Measurements from ENCODE around the gene SLC25A21.
"Not testable (repeated sequence)": the region's sequence is repeated elsewhere in the genome, so short reads cannot be mapped to it uniquely, and the experiment has no call there.

Gene SLC25A21

DNA sequence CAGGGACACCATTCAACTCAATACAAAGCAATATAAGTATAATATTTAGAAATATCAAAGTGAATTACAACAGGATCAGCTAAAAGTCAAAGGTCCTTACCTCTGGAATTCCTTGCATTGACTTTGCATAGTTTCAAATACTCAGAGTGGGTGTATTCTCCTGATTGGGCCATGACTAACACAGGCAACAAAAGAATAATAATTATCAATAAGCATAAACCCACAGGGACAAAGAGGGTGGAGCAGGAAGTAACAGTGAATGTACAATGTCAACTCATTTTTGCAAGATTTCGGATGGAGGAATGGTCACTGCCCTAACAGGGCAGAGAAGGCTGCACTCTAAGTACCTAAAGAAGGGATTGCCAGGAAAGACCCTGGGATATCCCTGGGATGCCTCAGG, 303.3 kb downstream of the SLC25A21 start:
- DNase-seq (ENCODE audit: low read depth): no peak

DNA sequence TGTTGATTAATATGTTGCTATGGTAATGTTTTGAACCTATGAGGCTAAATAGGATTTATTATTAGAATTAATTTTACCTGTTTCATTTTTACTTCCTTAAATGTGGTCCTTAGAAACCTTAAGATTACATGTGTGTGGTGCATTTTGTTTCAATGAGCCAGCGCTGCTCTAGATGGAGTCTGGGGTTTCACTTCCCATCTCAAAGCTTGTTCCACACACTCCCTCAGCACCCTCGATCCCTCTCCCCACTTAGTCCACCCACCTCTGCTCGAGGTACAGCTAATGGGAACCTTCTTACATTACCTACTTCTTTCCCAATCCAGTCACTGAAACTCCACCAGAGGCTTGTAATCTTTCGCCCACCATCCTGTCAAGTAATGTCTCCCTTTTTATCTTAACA, 305.5 kb downstream of the SLC25A21 start:
- no peak for DNase-seq (ENCODE audit: low read depth)

DNA sequence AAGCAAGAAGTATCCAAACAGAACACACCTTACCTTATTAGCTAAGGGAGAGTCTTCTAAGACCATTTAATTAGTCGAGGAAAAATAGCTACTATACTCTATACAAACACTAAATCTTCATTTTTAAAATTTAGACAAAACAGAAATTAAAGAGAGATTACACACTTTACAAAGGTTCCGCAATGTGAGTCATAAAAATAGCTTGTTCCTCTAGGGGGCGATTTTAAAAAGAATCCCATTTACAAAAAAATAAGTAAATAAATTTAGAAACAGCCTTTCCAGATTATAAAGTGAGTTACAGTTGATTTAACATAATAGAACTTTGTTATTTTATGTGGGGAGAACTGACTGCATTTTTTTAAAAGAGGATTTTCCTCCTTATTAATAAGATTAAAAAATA, 309.1 kb downstream of the SLC25A21 start:
- DNase-seq (ENCODE audit: low read depth): no peak

DNA sequence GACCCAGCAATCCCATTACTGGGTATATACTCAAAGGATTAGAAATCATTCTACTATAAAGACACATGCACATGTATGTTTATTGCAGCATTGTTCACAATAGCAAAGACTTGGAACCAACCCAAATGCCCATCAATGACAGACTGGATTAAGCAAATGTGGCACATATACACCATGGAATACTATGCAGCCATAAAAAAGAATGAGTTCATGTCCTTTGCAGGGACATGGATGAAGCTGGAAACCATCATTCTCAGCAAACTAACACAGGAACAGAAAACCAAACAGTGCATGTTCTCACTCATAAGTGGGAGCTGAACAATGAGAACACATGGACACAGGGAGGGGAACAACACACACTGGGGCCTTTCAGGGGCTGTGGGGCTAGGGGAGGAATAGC, 310.2 kb downstream of the SLC25A21 start:
- DNase-seq (ENCODE audit: low read depth): not testable (repeated sequence)

DNA sequence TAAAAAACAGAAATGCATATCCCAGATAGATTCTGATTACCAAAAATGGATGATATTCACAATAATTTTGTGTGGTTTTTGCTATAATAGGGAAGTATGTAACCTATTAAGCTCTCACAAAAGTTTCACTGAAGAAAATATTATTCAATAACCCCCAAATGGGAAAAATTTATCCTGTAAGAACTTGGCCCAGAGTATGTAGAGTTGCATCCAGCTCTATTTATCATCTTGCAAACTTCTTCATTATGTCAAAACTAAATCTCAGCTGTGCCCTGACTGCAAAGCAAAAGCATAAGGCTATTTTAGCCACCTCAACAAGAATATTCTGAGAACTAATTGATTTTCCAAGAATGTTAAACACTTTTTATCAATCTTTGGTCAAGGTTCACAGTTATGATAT, 311.6 kb downstream of the SLC25A21 start:
- DNase-seq (ENCODE audit: low read depth): no peak

DNA sequence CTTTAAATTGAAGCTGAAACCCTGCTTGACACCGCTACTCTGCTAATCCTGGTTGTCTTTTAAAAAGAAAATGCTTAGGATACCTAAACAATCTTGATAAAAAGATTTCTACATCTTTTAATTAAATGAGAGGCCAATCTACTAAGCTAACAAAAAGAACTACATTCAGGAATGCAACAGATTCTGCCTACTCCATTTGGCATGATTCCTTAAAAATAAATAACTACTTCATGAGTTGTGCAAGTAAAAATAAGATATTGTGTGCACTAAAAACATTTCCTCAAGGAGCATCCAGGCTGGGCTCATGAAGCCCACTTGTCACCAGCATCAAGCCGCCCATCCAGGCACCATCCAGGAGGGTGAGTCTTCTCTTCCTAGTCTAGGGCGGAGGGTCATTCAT, 313.3 kb downstream of the SLC25A21 start:
- DNase-seq (ENCODE audit: low read depth): no peak

DNA sequence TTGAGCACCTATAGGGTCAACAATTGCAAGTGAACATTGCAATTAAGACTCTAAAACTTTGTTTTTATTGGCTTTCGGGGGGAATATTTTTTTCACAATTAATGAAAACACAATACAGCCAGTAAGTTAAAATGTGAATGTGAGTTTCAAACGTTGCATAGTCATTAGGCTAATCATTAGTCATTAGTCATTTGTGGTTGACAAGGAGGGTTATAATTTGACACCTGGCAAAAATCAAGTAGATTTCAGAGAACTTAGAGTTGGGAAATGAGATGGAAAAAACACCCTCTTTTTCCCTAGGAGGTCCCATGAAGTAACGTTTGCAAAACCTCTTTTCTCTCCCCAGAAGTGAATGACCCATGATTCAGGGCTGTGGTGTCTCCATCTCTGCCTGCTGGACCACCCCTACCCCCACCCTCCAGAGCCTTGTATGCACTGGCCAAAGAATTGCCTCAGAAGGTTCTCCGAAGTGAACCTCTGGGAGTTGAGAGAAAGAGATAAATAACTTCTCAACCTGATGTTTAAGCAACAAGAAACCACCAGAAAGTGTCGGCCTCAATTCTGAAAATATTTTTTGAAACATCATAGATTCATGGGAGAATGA, 314.5 kb downstream of the SLC25A21 start:
- no peak for DNase-seq (ENCODE audit: low read depth)

DNA sequence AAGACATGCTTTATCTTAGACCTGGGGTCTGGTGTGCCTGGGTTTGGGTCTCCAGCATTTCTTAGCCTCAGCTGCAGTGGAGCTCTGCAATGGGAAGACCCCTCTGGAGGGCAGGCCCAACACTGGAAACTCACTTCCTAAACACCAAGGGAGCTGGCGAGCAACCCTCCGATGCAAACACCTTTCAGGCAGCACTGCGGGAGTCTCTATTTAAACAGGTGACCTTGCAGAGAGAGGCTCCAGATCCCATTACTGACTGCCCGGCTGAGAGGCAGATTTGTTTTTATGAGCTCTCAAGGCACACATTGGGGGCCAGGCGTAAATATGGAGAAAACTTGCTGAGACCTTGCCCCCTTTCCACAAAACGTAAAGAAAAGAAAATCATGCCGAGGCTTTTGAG, 315.3 kb downstream of the SLC25A21 start:
- DNase-seq (ENCODE audit: low read depth): no peak

DNA sequence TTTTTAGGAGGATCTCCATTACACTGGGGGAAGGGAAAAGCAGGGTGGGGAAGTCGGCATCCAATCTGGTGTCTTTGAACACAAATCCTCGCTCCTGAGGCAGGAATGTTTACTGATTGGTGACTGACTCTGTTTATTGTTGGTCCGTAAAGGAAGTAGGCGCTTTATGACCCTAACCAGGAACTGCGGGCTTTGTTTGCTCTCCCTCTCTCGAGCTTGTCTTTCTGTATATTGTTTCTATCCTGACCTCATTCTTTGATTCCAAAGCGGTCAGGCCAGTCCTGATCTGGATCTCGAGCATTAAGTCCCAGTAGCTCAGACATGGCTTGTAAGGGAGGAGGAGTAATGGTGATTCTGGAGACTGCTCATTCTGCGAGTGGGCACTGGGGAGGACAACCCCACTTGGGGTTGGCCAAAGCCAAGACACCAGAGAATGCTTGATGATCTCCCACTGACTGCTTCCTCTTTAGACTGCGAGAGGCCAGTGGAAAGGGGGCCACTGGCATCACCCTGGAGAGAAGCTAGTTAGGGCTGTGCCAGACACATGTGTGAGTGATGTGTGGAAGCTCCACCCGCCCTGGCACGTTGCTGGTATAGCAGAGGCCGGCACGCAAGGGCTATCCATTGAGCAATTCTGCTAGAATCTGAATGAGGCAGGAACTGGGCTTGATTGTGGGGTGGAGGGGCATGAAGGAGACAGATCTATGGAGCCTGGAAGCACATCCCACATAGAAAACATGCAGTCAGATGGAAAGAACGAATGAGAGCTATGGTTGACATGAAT, 316.1 kb downstream of the SLC25A21 start:
- DNase-seq (ENCODE audit: low read depth): no peak

DNA sequence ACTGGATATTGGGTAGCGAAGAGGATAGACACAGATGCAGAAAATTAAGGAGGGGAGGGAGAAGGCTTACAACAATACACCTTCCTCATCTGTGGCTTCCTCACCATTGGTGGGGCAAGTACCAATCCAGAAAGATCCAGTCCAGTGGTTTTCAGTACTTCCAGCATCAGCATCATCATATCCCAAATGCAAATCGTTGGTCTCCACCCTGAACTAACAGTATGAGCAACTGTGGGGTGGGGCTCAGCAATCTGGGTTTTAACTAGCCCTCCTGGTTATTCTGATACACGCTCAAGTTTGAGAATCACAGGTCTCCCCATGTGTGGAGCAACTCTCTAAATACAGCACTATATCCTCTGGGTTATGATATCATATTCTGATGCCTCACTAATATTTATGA, 317.0 kb downstream of the SLC25A21 start:
- DNase-seq (ENCODE audit: low read depth): no peak

DNA sequence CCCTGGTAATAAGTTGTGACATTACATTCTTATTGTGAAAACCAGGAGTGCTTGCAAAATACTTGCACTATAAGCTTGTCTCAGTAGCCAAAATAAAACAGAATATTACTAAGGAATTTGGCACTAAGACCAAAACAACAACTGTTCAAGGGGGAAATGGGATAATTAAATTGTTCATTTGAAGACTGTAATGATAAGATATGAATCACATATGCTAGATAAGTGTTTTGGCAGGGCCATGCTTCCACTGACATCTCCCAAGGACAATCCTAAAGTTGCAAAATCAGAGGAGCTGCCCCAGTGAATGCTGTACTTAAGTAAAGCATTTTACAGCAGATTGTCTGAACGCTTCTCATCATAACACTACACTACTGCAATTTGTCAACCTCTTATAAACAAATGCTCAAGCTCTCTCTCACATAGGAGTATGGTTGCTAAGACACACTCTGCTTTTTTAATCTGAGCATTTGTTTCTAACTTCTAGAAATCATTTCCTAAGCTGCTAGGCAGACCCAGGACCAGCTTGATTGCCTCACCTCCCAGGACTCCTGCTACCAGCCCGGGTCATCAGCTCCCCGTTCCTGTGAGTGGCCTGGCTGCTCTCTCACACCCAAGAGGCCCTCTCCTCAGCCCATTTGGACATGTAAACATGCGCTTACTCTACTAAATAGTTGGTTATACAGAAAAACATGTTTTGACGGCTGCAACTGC, 319.3 kb downstream of the SLC25A21 start:
- DNase-seq (ENCODE audit: low read depth): no peak

DNA sequence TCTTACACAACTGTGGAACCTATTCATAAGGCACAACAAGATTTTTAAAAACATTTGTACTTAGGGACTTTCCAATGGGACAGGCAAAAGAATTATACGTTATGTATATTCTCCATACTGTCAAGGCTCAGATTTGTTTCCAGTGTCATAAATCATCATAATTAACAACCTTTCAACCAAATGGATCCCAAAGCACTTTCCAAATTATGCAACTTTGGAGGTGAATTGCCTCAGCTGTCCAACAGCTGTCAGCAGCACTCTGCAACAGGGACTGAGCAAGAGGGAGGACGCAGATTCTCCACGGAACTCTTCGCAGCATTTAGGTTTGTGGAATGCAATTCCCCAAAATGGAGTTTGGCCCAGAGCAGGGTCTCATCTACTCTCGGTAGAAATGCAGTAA, 324.2 kb downstream of the SLC25A21 start:
- no peak for DNase-seq (ENCODE audit: low read depth)

DNA sequence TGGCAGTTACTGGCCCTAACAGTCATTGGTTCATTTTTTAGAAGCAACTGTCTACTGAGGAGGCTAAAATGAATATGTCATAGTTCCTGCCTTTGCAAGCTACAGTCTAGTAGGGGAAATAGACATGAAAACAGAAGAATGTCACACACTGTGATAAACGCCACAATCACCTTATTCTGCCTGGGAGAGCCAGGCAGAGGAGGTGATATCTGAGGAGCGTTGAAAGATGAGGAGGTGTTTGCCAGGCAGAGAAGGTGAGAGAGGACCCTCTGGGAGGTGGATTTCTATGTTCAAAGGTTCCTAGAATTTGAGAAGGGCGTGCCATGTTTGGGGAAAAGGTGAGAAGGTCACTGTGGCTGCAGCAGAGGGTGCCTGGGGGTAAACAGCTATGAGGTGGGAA, 325.0 kb downstream of the SLC25A21 start:
- no peak for DNase-seq (ENCODE audit: low read depth)

DNA sequence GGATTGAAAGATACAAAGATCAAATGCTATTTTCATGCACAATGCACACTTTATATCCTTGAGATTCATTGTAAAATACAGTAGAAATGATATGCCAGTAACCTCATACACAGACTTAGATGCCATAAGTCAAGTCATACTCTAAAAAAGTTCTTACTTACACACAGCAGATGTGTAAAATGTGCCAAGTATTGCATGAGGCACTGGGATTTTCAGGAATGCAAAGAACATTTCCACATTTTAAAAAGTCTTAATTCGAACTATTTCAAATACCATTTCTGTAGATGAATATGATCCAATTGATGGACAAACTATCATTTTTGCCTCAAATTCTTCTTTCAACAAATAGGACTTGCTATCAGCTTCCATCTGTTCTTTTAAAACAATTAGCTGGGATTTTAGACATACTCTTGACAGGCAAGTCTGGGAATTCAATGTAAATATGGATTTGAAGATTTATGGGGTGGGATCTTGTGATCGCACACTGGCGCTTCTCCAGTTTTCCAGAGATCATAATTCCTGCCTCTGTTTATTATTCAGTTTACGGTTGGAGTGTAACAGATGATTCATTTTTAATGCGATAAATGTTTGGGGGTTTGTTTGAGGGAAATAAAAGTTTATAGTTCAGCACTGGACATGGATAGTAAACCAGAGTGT, 326.9 kb downstream of the SLC25A21 start:
- no peak for DNase-seq (ENCODE audit: low read depth)

DNA sequence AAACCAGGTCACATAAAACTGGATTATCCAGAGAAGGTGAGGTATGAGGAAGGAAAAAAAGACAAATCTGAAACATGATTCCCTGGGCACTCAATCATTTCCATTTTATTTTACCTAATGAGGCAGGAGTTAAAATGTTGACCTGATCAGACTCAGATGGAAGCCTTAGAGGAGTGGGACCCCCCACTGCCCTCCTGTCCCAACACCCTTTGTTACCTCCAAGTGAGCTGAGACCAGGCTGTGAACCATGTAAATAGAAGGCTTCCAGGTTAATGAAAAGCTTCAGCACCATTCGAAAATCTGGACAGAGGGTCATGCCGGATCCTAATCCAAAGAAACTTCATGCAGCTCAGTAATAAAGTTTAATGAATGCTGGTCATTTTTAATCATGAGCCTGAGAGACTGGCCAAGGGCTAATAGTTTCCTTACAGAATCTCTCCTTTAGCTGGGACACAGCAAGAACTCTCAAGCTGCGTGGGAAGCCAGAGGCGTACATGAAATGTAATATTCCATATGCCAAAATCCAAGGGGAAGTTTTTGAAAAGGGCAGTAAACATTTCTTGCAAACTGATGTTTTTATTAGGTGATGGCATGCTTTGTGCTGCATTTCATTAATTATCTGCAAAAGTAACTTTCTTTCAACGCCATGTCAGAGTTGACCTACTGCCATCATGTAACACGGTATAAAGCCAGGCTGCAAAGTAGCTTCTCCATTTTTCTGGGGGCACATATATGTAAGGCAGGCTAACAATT, 327.8 kb downstream of the SLC25A21 start:
- no peak for DNase-seq (ENCODE audit: low read depth)

DNA sequence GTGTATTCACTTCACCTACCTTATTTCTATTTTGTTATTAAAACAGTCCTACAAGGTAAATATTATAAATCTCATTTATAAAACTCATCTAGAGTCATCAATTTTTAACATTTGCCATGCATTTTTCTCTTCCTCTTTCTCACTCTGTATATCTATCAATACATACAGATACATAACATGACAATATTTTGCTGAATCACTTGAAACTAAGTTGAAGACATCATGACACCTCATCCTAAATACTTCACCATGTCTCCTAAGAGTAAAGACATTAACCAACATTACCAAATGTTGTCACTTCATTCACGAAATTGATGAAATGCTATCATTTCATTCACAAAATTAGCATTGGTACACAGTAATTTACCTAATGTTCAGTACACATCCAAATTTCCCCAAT, 329.0 kb downstream of the SLC25A21 start:
- no peak for DNase-seq (ENCODE audit: low read depth)

DNA sequence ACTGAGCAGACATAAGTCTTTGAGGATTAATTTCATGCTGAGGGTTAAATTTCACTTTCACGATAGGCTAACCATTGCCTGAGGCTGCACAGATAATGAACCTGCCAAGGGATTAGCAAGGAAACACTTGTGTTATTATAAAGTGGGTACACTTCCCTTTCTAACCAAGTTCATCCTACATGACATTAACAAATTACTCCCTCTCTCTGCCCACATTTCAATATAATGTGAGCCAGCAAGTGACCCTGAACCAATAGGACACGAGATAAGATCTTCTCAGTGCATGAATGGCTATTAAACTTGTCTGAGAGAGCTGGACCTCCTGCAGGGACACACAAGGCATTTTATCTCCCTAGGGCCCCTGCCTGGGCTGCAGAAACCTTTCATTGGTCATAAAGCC, 337.3 kb downstream of the SLC25A21 start:
- no peak for DNase-seq (ENCODE audit: low read depth)

DNA sequence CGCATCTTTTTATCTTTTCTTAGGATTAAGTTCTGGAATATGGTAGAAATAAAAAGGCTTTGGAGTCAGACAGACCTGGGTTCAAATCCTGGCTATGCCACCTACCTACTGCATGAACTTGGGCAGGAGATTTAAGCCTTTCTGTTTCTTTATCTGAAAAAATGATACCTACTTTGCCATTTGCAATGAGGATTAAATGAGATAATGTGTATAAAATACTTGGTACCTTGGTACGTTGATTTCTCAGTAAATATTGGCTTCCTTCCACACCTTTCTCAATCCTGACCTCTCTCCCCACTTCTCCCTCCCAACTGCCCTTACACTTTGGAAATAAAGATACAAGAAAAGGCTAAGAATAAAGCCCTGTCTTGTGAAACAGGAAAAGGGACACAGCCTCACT, 338.1 kb downstream of the SLC25A21 start:
- no peak for DNase-seq (ENCODE audit: low read depth)

DNA sequence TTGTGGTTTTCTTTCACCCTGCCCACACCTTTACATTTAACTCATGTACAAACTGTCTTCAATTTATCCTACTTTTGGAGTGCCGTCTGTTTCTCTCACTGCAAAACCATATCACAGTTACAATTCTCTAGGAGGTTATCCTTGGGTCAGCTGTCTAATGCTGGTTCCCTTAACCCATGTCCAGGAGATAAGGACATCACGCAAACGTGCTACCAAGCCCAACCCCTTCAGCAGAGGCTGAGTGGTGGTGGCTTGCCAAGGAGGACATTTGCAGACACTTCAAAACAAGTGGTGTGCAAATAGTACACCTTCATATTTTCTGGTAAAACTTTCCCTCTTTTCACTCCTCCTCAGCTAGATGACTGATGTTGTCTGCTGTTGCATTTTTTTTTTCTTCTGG, 342.9 kb downstream of the SLC25A21 start:
- no peak for DNase-seq (ENCODE audit: low read depth)

DNA sequence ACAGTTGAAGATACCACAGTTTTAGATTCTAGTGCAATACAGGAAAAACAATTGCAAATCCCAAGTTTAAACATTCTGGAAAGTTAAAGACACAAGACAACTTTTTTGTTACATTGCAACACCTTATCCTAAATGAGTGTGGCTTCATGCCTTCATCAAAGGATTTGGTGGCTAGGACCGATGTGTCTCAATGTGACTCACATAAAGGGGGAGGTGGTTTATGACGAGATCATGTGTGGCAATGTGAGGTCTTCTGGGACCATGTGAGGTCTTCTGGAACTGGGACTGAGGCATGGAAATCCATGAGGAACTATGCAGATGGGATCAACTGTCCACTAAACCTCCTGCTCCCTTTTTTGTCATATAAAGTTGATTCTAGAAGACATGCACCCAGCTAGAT, 344.5 kb downstream of the SLC25A21 start:
- DNase-seq (ENCODE audit: low read depth): no peak

DNA sequence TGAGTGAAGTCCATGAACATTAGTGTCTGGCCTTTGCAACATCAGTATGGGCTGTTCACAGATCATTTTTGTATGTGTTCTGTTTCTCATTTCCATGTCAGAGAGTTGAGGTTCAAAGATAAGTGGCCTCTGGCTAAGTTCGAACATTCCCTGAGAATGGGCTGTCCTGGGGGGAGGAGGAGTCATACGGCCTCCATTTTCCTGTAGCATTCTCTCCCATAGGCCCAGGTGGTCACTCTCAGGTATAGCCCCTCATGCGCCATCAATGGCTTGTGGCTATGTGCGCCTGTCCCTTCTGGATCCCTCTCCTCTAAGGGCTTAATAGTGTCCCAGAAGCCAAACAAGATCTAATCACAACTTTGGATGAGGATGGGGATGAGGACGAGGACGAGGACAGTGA, 345.8 kb downstream of the SLC25A21 start:
- DNase-seq (ENCODE audit: low read depth): no peak

DNA sequence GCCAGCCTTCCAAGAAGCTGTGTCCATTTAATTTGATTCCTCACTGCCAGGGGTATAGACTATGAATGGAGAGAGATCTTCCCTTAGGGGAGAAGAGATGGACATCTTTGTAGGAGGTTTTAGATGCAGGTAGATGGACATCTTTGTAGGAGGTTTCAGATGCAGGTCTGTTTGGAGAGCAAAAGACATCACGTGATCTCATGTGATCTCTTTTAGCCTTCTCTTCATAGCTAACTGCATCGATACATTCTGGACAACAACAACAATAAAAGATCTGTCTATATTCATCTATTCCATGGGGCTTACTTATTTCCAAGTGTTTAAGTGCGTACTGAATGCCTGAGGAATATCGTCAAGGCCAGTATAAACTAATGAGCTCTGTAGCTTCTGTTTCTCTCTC, 347.6 kb downstream of the SLC25A21 start:
- DNase-seq (ENCODE audit: low read depth): no peak

Measured in stimulated activated CD8-positive, alpha-beta memory T cell treated with anti-CD3 and anti-CD28 coated beads, Interleukin-12 subunit alpha, Interleukin-12 subunit beta, amount 100 ng/mL, for 1 hour (primary cell).